ENCODE data around the gene CBY2. TPM values are rescaled to one million over a fixed set of nuclear protein-coding genes. Genes with fewer than 3 reads are reported as not detected.

The CBY2 gene
- total RNA-seq, 1 donor from 2014 or later = not detected

GRCh38 chr13:45670189-45670885 lies 31.8 kb upstream of the CBY2 start:
- peaks cover 3% of the 10 kb centered on the region for H3K36me3 Mint-ChIP-seq (ENCODE audit: low read depth, unreplicated experiment)

GRCh38 chr13:45674908-45675307 lies 27.2 kb upstream of the CBY2 start:
- no peaks in the 10 kb centered on the region for H3K79me2 ChIP-seq (ENCODE audit: insufficient read depth, low read length)
- DNase-seq (ENCODE audit: low read depth) = peak; percentile 98
- no peak overlapping the region for H3K4me3 Mint-ChIP-seq (ENCODE audit: unreplicated experiment)
- TF ChIP-seq EZH2 (IDR thresholded peaks at IDR 0.05; ENCODE audit: insufficient read depth, low read length) = no peak
- TF ChIP-seq, protein P1, sequence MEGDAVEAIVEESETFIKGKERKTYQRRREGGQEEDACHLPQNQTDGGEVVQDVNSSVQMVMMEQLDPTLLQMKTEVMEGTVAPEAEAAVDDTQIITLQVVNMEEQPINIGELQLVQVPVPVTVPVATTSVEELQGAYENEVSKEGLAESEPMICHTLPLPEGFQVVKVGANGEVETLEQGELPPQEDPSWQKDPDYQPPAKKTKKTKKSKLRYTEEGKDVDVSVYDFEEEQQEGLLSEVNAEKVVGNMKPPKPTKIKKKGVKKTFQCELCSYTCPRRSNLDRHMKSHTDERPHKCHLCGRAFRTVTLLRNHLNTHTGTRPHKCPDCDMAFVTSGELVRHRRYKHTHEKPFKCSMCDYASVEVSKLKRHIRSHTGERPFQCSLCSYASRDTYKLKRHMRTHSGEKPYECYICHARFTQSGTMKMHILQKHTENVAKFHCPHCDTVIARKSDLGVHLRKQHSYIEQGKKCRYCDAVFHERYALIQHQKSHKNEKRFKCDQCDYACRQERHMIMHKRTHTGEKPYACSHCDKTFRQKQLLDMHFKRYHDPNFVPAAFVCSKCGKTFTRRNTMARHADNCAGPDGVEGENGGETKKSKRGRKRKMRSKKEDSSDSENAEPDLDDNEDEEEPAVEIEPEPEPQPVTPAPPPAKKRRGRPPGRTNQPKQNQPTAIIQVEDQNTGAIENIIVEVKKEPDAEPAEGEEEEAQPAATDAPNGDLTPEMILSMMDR (IDR thresholded peaks at IDR 0.05; ENCODE audit: insufficient read depth, low read depth, low read length) = no peak
- no peak overlapping the region for H3K4me3 ChIP-seq (ENCODE audit: insufficient read depth, low read depth, low read length)
- H2AFZ ChIP-seq (ENCODE audit: low read depth, low read length) = no peak overlapping the region
- H3K36me3 Mint-ChIP-seq (ENCODE audit: low read depth, unreplicated experiment) = peaks cover 3% of the 10 kb centered on the region
- H3K4me1 ChIP-seq (ENCODE audit: insufficient read depth, low read length) = peaks cover 9% of the 10 kb centered on the region
- no peaks in the 10 kb centered on the region for H4K20me1 ChIP-seq (ENCODE audit: insufficient read depth, low read length)
- no peaks in the 10 kb centered on the region for H3K9me3 ChIP-seq (ENCODE audit: insufficient read depth, low read depth, low read length)
- H3K4me2 ChIP-seq (ENCODE audit: low read length) = peak overlapping the region; percentile 61
- H3K36me3 ChIP-seq (ENCODE audit: insufficient read depth, low read length) = no peaks in the 10 kb centered on the region
- no peak overlapping the region for H3K27ac ChIP-seq (ENCODE audit: low read depth, low read length)
- H3K27me3 ChIP-seq (ENCODE audit: insufficient read depth, low read length) = no peaks in the 10 kb centered on the region
- no peaks in the 10 kb centered on the region for H3K9me3 Mint-ChIP-seq (ENCODE audit: unreplicated experiment)
- peak overlapping the region; percentile 56 for H3K27ac Mint-ChIP-seq (ENCODE audit: unreplicated experiment)
- FAIRE-seq = peak; percentile 93
- peaks cover 40% of the 10 kb centered on the region for H3K4me1 Mint-ChIP-seq (ENCODE audit: low read depth, unreplicated experiment)
- peaks cover 5% of the 10 kb centered on the region for H3K27me3 Mint-ChIP-seq (ENCODE audit: low read depth, unreplicated experiment)
- no peak overlapping the region for H3K9ac ChIP-seq (ENCODE audit: low read length)

More at GRCh38 chr13:45670189-45670885, 31.8 kb upstream of the CBY2 start:
- Mint-ChIP-seq H3K4me3 (ENCODE audit: unreplicated experiment) (no peak overlapping the region), H3K4me1 (ENCODE audit: low read depth, unreplicated experiment) (peaks cover 32% of the 10 kb centered on the region), H3K9me3 (ENCODE audit: unreplicated experiment) (no peaks in the 10 kb centered on the region), H3K27me3 (ENCODE audit: low read depth, unreplicated experiment) (no peaks in the 10 kb centered on the region), H3K27ac (ENCODE audit: unreplicated experiment) (no peak overlapping the region)
- no peaks in the 10 kb centered on the region for H3K36me3 ChIP-seq (ENCODE audit: insufficient read depth, low read length)
- peaks cover 5% of the 10 kb centered on the region for H3K4me1 ChIP-seq (ENCODE audit: insufficient read depth, low read length)
- no peak overlapping the region for H3K4me2 ChIP-seq (ENCODE audit: low read length)
- no peaks in the 10 kb centered on the region for H3K79me2 ChIP-seq (ENCODE audit: insufficient read depth, low read length)
- H3K27ac ChIP-seq (ENCODE audit: low read depth, low read length) = no peak overlapping the region
- H2AFZ ChIP-seq (ENCODE audit: low read depth, low read length) = no peak overlapping the region
- FAIRE-seq (no peak), DNase-seq (ENCODE audit: low read depth) (no peak)
- no peaks in the 10 kb centered on the region for H3K27me3 ChIP-seq (ENCODE audit: insufficient read depth, low read length)
- TF ChIP-seq EZH2 (IDR thresholded peaks at IDR 0.05; ENCODE audit: insufficient read depth, low read length) = no peak
- TF ChIP-seq, protein P1 (IDR thresholded peaks at IDR 0.05; ENCODE audit: insufficient read depth, low read depth, low read length) = no peak
- no peaks in the 10 kb centered on the region for H3K9me3 ChIP-seq (ENCODE audit: insufficient read depth, low read depth, low read length)
- H3K9ac ChIP-seq (ENCODE audit: low read length) = no peak overlapping the region
- no peak overlapping the region for H3K4me3 ChIP-seq (ENCODE audit: insufficient read depth, low read depth, low read length)
- H4K20me1 ChIP-seq (ENCODE audit: insufficient read depth, low read length) = no peaks in the 10 kb centered on the region

GRCh38 chr13:45678282-45678681 lies 23.8 kb upstream of the CBY2 start:
- H3K27ac ChIP-seq (ENCODE audit: low read depth, low read length) = no peak overlapping the region
- DNase-seq (ENCODE audit: low read depth) = no peak
- H3K9me3 Mint-ChIP-seq (ENCODE audit: unreplicated experiment) = no peaks in the 10 kb centered on the region
- no peak overlapping the region for H3K4me3 Mint-ChIP-seq (ENCODE audit: unreplicated experiment)
- no peaks in the 10 kb centered on the region for H4K20me1 ChIP-seq (ENCODE audit: insufficient read depth, low read length)
- H3K4me2 ChIP-seq (ENCODE audit: low read length) = no peak overlapping the region
- H3K4me1 ChIP-seq (ENCODE audit: insufficient read depth, low read length) = peaks cover 9% of the 10 kb centered on the region
- no peaks in the 10 kb centered on the region for H3K79me2 ChIP-seq (ENCODE audit: insufficient read depth, low read length)
- H3K27me3 Mint-ChIP-seq (ENCODE audit: low read depth, unreplicated experiment) = peaks cover 15% of the 10 kb centered on the region
- H3K36me3 Mint-ChIP-seq (ENCODE audit: low read depth, unreplicated experiment) = no peaks in the 10 kb centered on the region
- H3K4me1 Mint-ChIP-seq (ENCODE audit: low read depth, unreplicated experiment) = peaks cover 28% of the 10 kb centered on the region
- H3K27ac Mint-ChIP-seq (ENCODE audit: unreplicated experiment) = no peak overlapping the region
- H3K36me3 ChIP-seq (ENCODE audit: insufficient read depth, low read length) = no peaks in the 10 kb centered on the region
- no peak overlapping the region for H3K9ac ChIP-seq (ENCODE audit: low read length)
- TF ChIP-seq EZH2 (IDR thresholded peaks at IDR 0.05; ENCODE audit: insufficient read depth, low read length) = no peak
- TF ChIP-seq, protein P1 (IDR thresholded peaks at IDR 0.05; ENCODE audit: insufficient read depth, low read depth, low read length) = no peak
- no peaks in the 10 kb centered on the region for H3K27me3 ChIP-seq (ENCODE audit: insufficient read depth, low read length)
- H2AFZ ChIP-seq (ENCODE audit: low read depth, low read length) = no peak overlapping the region
- H3K9me3 ChIP-seq (ENCODE audit: insufficient read depth, low read depth, low read length) = no peaks in the 10 kb centered on the region
- FAIRE-seq = no peak
- H3K4me3 ChIP-seq (ENCODE audit: insufficient read depth, low read depth, low read length) = no peak overlapping the region
